NCI-H446 (cell line): ENCODE data around the gene XPO6.
"Not testable (repeated sequence)": the region's sequence is repeated elsewhere in the genome, so short reads cannot be mapped to it uniquely, and the experiment has no call there.

Source experiments
- DNase-seq, 2 experiments: peaks; one replicate each; lab custom pipeline; 2025; lab: John Stamatoyannopoulos, UW

XPO6 gene

GRCh38 chr16:28211758-28212531, at the start of gene XPO6:
TSS of gene XPO6 (minus strand) at chr16:28211965. CDS start at chr16:28211368, 597 bp downstream.
- DNase-seq, result peak; percentile 91 to 95

- no peak for DNase-seq
Observed at GRCh38 chr16:28260193-28260592, 48.4 kb upstream of the XPO6 start.

GRCh38 chr16:28259781-28260150, 48.0 kb upstream of the XPO6 start:
- DNase-seq, result no peak

GRCh38 chr16:28259091-28259780, 47.5 kb upstream of the XPO6 start:
- DNase-seq, result no peak

- no peak for DNase-seq
Observed at GRCh38 chr16:28258567-28258966, 46.8 kb upstream of the XPO6 start.

GRCh38 chr16:28257256-28257655, 45.5 kb upstream of the XPO6 start:
- no peak for DNase-seq

- DNase-seq, result no peak
Observed at GRCh38 chr16:28255838-28256237, 44.1 kb upstream of the XPO6 start.

GRCh38 chr16:28254158-28254557, 42.4 kb upstream of the XPO6 start:
- no peak for DNase-seq

- no peak for DNase-seq
Observed at GRCh38 chr16:28250999-28251398, 39.2 kb upstream of the XPO6 start.

- not testable (repeated sequence) for DNase-seq
Observed at GRCh38 chr16:28249483-28249882, 37.7 kb upstream of the XPO6 start.

GRCh38 chr16:28241924-28242323, 30.2 kb upstream of the XPO6 start:
- DNase-seq, result no peak

GRCh38 chr16:28237754-28238357, 26.1 kb upstream of the XPO6 start:
- no peak for DNase-seq

- DNase-seq, result no peak
Observed at GRCh38 chr16:28231763-28232162, 20.0 kb upstream of the XPO6 start.

- DNase-seq, result not testable (repeated sequence)
Observed at GRCh38 chr16:28223909-28224308, 12.1 kb upstream of the XPO6 start.

- not testable (repeated sequence) for DNase-seq
Observed at GRCh38 chr16:28219777-28220176, 8.0 kb upstream of the XPO6 start.

GRCh38 chr16:28219282-28219681, 7.5 kb upstream of the XPO6 start:
- DNase-seq, result no peak

GRCh38 chr16:28218109-28218508, 6.3 kb upstream of the XPO6 start:
- DNase-seq, result peak in 1 of 2 experiments; percentile 19

- DNase-seq, result no peak
Observed at GRCh38 chr16:28217326-28217725, 5.6 kb upstream of the XPO6 start.

- DNase-seq, result no peak
Observed at GRCh38 chr16:28213396-28213795, 1.6 kb upstream of the XPO6 start.

- no peak for DNase-seq
Observed at GRCh38 chr16:28212532-28212873, 738 bp upstream of the XPO6 start.

GRCh38 chr16:28210979-28211588, 681 bp downstream of the XPO6 start:
- DNase-seq, result peak in 1 of 2 experiments; percentile 75

GRCh38 chr16:28210264-28210663, 1.5 kb downstream of the XPO6 start:
- no peak for DNase-seq

- no peak for DNase-seq
Observed at GRCh38 chr16:28208824-28209223, 2.9 kb downstream of the XPO6 start.
